HG03139 (cell line): Measurements from ENCODE around the gene QRICH1.

Source experiments
- ATAC-seq: cut with Tn5 transposase; IDR thresholded peaks from one replicate; pipeline ENCODE4 v1.9.1; 2021; ENCODE audit not compliant: unreplicated experiment

QRICH1 gene

GRCh38 chr3:49001155-49001554 lies 92.7 kb downstream of the QRICH1 start:
- ATAC-seq: no peak

- ATAC-seq: no peak
Measured at GRCh38 chr3:48999085-48999858, 94.6 kb downstream of the QRICH1 start.

GRCh38 chr3:48997714-48998637 lies 95.9 kb downstream of the QRICH1 start:
- ATAC-seq: no peak

- ATAC-seq: no peak
Measured at GRCh38 chr3:48997102-48997635, 96.7 kb downstream of the QRICH1 start.

GRCh38 chr3:48996640-48997039 lies 97.2 kb downstream of the QRICH1 start:
- no peak for ATAC-seq

GRCh38 chr3:48993834-48994233 lies 100.0 kb downstream of the QRICH1 start:
- ATAC-seq: no peak

- no peak for ATAC-seq
Measured at GRCh38 chr3:48991851-48992545, 101.9 kb downstream of the QRICH1 start.

- ATAC-seq: no peak
Measured at GRCh38 chr3:48990636-48991469, 103.0 kb downstream of the QRICH1 start.

- ATAC-seq: no peak
Measured at GRCh38 chr3:48989796-48990635, 103.9 kb downstream of the QRICH1 start, which contains the start of gene P4HTM. Gene P4HTM, plus strand, starts transcription at chr3:48990241. Its CDS starts 16 bp downstream, at chr3:48990257.

GRCh38 chr3:48989126-48989795 lies 104.6 kb downstream of the QRICH1 start:
- ATAC-seq: no peak

GRCh38 chr3:48985831-48986376 lies 108.0 kb downstream of the QRICH1 start:
- ATAC-seq: no peak

- ATAC-seq: no peak
Measured at GRCh38 chr3:48984663-48985062, 109.2 kb downstream of the QRICH1 start.

- ATAC-seq: no peak
Measured at GRCh38 chr3:48983096-48983495, 110.8 kb downstream of the QRICH1 start.

GRCh38 chr3:48982686-48983085 lies 111.2 kb downstream of the QRICH1 start:
- ATAC-seq: no peak

- no peak for ATAC-seq
Measured at GRCh38 chr3:48982016-48982415, 111.9 kb downstream of the QRICH1 start.

- no peak for ATAC-seq
Measured at GRCh38 chr3:48980295-48980694, 113.6 kb downstream of the QRICH1 start.
